ENCODE results near the gene INSC.

- TF ChIP-seq, protein P1, sequence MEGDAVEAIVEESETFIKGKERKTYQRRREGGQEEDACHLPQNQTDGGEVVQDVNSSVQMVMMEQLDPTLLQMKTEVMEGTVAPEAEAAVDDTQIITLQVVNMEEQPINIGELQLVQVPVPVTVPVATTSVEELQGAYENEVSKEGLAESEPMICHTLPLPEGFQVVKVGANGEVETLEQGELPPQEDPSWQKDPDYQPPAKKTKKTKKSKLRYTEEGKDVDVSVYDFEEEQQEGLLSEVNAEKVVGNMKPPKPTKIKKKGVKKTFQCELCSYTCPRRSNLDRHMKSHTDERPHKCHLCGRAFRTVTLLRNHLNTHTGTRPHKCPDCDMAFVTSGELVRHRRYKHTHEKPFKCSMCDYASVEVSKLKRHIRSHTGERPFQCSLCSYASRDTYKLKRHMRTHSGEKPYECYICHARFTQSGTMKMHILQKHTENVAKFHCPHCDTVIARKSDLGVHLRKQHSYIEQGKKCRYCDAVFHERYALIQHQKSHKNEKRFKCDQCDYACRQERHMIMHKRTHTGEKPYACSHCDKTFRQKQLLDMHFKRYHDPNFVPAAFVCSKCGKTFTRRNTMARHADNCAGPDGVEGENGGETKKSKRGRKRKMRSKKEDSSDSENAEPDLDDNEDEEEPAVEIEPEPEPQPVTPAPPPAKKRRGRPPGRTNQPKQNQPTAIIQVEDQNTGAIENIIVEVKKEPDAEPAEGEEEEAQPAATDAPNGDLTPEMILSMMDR (conservative IDR thresholded peaks at IDR 0.05; ENCODE audit: low read depth, low read length): no peak
- TF ChIP-seq EZH2 (IDR thresholded peaks at IDR 0.05; ENCODE audit: borderline replicate concordance, low read depth, low read length, poor library complexity, severe bottlenecking): no peak
These were observed 77.4 kb downstream of the INSC start for GRCh38 chr11:15192005-15192556.

Data from A673 (cell line).